GM19099 (cell line): ENCODE measurements around the gene B3GLCT.

Experiments used
- POLR2A ChIP-seq: IDR thresholded peaks from 3 replicates; pipeline ENCODE4 v1.6.1; 2011; ENCODE audit warnings: low read depth; ENCODE audit not compliant: insufficient read length; ENCODE audit errors: extremely low read depth

Gene B3GLCT

GRCh38 chr13:31199849-31200636, at the start of gene B3GLCT:
Gene B3GLCT, plus strand, starts transcription at chr13:31199975. Its CDS starts 110 bp downstream, at chr13:31200085.
- no peak for TF ChIP-seq POLR2A

GRCh38 chr13:31150315-31150985, 49.3 kb upstream of the B3GLCT start:
- TF ChIP-seq POLR2A = no peak

- TF ChIP-seq POLR2A = no peak
These were observed 47.9 kb upstream of the B3GLCT start for GRCh38 chr13:31151837-31152236.

- no peak for TF ChIP-seq POLR2A
These were observed 44.8 kb upstream of the B3GLCT start for GRCh38 chr13:31154939-31155338.

GRCh38 chr13:31159306-31159705, 40.5 kb upstream of the B3GLCT start:
- TF ChIP-seq POLR2A = no peak

- peak; percentile 43 for TF ChIP-seq POLR2A
These were observed 38.8 kb upstream of the B3GLCT start for GRCh38 chr13:31160857-31161556.

GRCh38 chr13:31161557-31162150, 38.1 kb upstream of the B3GLCT start, which contains the start of gene HSPH1:
Gene HSPH1, minus strand, starts transcription at chr13:31161904. Its CDS starts 322 bp downstream, at chr13:31161582.
- TF ChIP-seq POLR2A = peak; percentile 91

- TF ChIP-seq POLR2A = peak; percentile 51
These were observed 37.4 kb upstream of the B3GLCT start for GRCh38 chr13:31162151-31163008.

- no peak for TF ChIP-seq POLR2A
These were observed 33.2 kb upstream of the B3GLCT start for GRCh38 chr13:31166591-31166990.

GRCh38 chr13:31167490-31167889, 32.3 kb upstream of the B3GLCT start:
- no peak for TF ChIP-seq POLR2A

- no peak for TF ChIP-seq POLR2A
These were observed 31.6 kb upstream of the B3GLCT start for GRCh38 chr13:31168166-31168565.

- no peak for TF ChIP-seq POLR2A
These were observed 31.0 kb upstream of the B3GLCT start for GRCh38 chr13:31168736-31169135.

GRCh38 chr13:31172001-31172400, 27.8 kb upstream of the B3GLCT start:
- no peak for TF ChIP-seq POLR2A

- no peak for TF ChIP-seq POLR2A
These were observed 27.2 kb upstream of the B3GLCT start for GRCh38 chr13:31172535-31172934.
